Activated CD8-positive, alpha-beta memory T cell treated with anti-CD3 and anti-CD28 coated beads for 1 hour (primary cell): ENCODE data around the gene HKDC1.
"Not testable (repeated sequence)": the region's sequence is repeated elsewhere in the genome, so short reads cannot be mapped to it uniquely, and the experiment has no call there.

Experiments
- DNase-seq, 2 donors: peaks; one replicate each; pipeline ENCODE4 v3.0.0-alpha.2; 2020; ENCODE audit warnings: low read depth in 1 of 2; ENCODE audit errors: extremely low read depth in 1 of 2

Gene HKDC1

GRCh38 chr10:69275444-69275843 lies 55.3 kb downstream of the HKDC1 start:
- DNase-seq = no peak

GRCh38 chr10:69276503-69276902 lies 56.4 kb downstream of the HKDC1 start:
- no peak for DNase-seq

- no peak for DNase-seq
Measured at GRCh38 chr10:69278446-69278963, 58.4 kb downstream of the HKDC1 start, which contains the start of gene HK1. Gene HK1, plus strand, starts transcription at chr10:69278496.

DNA sequence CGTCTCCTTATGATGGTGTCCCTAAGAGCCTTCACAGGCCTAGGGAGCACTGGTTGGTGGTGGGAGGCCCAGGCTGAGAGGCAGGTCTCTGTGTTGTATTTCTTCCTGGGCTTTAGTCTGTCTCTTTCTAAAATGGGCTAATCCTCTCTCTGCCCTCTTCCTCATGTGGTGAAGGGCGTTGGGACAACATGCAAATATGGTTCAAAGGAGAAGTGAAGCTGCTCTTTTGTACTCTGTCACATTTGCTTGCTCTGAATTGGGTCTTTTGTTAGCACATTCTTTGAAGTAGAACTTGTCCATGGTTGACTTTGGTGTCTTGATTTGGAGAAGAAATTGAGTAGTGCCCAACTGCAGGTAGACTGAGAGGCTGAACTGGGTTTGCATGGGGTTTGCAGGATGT lies 59.0 kb downstream of the HKDC1 start:
- DNase-seq = no peak

DNA sequence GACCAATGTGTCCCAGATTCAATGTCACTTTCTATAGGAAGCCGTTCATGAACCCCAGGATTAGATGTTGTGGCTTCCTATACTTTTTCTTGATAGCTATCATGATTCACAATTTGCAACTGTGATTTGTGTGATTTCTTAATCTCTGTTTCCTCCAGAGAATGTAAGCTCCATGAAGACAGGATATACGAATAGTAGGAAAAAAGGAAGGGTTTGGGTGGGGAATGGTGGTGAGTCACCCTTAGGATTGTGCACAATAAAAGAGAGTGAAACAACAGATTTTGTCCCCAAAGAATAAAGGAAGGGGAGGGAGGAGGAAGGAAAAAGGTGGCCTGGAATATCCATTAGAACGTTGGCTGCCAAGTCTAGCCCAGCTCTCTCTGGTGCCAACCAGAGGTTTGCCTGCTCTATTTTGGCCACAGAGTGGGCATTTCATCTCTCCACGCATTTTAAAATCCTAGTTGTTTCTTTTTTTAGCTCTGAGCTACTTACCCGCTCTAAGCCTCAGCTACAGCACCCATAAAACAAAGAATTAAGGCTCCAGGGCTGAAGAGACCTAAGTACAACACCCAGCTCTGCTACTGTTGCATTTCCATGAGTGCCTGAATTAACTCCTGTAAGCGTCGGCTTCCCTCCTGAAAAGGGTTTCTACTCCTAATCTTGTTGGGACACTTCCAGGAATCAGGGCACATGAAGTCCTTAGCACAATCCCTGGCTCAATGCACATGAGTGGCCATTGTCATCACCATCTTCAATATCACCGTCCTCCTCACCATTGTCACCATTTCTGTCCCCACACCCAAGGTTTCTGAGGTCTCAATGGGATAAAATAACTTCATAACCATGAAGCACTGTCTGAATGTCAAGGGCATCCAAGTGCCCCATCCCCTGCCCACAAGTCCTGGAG lies 61.6 kb downstream of the HKDC1 start:
- no peak for DNase-seq

- DNase-seq = not testable (repeated sequence)
Measured at GRCh38 chr10:69284402-69284801, 64.3 kb downstream of the HKDC1 start.

- DNase-seq = no peak
Measured at GRCh38 chr10:69285699-69286098, 65.6 kb downstream of the HKDC1 start.

DNA sequence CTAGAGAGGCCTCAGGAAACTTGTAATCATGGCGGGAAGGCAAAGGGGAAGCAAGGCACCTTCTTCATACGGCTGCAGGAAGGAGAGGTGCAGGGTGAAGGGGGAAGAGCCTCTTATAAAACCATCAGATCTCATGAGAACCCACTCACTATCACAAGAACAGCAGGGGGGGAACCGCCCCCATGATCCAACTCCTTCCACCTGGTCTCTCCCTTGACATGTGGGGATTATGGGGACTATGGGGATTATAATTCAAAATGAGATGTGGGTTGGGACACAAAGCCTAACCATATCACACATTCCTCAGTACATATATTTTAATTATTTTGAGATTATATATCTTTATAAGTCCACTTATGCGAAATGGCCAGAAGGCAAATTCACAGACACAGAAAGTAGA lies 67.0 kb downstream of the HKDC1 start:
- DNase-seq = no peak

GRCh38 chr10:69290993-69291392 lies 70.9 kb downstream of the HKDC1 start:
- DNase-seq = no peak

DNA sequence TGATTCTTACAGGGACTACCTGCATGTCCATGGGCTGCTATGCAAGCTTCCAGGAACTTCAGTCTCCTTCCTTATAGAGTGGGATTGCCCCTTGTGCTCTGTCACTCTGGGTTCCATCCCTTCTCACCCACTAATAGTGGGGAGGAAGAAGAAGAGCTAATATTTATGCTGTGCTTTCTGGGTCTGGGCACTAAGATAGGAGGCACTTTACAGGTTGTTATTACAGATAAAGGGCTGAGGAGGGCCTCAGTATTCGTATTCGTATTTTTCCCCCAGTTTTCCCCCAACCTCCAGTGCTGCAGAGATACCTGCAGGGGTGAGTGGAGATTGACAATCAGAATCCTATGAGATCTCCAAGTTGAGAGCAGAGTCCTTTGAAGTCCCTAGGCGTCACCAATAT lies 72.3 kb downstream of the HKDC1 start:
- DNase-seq = no peak

- no peak for DNase-seq
Measured at GRCh38 chr10:69295027-69295636, 75.0 kb downstream of the HKDC1 start.

DNA sequence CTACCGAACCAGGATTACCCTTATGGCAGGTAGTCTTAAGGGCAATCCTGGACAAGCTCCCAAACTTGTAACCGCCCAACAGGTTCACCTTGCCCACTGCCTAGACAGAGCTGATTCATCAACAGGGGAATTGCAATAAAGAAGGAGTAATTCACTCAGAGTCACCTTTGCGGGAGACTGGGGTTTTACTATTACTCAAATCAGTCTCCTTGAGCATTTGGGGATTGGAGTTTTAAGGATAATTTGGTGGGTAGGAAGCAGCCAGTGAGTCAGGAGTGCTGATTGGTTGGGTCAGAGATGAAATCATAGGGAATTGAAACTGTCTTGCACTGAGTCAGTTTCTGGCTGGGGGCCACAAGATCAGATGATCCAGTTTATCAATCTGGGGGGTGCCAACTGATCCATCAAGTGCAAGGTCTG lies 83.5 kb downstream of the HKDC1 start:
- DNase-seq = no peak

DNA sequence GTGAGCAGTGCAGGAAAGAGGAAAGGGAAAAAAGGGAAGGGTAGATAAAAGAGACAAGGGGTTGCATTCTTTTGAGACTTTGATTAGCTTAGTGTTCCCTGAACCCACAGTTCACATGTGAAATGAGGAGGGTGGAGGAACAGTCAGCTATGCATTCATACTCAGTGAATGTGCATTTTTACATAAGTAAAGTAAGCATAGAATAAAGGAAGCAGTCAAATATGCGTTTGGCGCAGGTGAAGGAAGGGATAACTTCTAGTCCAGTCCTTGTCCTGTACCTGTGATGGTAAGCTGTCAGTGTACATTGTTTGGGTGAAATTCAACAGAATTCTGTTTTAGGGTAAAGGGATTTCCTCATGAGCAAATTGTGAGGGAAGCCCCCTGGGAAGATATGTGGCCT lies 86.3 kb downstream of the HKDC1 start:
- no peak for DNase-seq

DNA sequence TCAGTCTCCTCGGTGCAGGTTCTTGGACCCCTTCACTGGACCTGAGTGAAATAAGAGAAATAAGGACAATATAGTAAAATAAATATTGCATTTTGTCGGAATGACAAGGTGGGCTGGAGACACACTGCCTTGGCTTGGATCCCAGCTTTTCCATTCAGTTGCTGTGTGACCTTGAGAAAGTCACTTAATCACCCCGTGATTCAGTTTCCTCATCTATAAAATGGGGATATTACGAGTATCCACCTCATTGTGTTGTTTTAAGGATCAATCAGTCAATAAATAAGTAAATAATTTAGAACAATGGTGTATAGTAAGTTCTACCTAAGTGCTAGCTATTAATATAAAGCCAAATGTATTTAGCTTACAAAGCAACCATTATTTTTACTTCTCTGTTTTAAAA lies 87.3 kb downstream of the HKDC1 start:
- no peak for DNase-seq

DNA sequence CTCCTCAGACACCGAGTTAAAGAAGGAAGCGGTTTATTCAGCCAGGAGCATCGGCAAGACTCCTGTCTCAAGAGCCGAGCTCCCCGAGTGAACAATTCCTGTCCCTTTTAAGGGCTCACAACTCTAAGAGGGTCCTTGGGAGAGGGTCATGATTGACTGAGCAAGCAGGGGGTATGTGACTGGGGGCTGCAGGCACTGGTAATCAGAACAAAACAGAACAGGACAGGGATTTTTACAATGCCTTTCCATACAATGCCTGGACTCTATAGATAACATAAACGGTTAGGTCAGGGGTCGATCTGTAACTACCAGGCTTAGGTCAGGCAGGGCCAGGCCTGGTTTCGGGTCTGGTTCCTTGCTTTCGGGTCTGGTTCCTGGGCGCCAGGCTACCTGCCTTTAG lies 88.2 kb downstream of the HKDC1 start:
- not testable (repeated sequence) for DNase-seq

DNA sequence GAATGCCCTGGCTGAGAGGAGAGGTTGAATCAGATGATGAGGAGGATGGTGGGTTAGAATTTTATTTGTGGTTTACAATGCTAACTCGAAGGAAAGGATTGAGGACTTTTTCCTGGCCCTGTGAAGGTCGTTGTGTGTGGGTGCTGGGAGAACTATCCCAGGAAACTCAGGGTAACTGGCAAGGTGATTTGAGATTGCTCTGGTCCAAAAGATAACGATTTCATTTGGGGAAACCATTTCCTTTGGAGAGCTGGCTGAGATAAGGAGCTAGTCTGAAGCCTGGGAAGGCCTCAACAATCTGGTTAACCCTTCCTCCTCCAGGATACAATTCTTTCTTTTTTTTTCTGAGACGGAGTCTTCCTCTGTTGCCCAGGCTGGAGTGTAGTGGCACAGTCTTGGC lies 91.2 kb downstream of the HKDC1 start:
- DNase-seq = no peak

- no peak for DNase-seq
Measured at GRCh38 chr10:69312528-69312927, 92.4 kb downstream of the HKDC1 start.

- DNase-seq = no peak
Measured at GRCh38 chr10:69315100-69315542, 95.0 kb downstream of the HKDC1 start.

DNA sequence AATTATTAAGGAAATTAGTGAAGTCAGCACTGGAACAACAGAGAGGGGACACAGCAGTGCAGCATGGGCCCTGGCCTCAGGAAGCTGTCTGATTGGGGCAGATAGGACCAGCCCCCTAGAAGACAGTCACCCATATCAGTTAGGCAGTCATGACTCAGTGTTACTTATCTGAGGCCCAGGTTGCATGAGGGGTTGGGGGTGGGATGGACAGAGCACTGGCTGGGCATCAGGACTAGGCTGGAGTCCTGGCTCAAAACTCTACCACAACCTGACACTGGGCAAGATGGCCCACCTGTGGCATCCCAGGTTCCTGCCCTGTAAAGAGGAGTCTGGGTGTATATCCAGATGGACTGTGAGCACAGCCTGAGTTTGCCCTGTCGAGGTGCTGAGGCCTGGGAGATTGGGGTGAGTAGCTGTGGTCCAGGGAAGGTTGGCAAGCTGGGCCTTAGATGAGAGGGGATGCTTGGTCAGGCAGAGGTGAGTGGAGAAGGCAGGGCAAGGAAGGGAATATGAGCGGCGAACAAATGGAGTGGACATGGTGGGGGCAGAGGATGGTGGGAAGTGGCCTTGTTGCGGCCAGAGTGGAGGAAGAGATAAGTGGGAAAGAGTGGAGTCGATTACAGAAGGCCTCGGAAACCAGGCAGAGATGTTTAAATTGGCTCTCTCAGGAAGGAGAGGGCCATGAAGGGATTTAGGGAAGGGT lies 95.6 kb downstream of the HKDC1 start:
- no peak for DNase-seq

- no peak for DNase-seq
Measured at GRCh38 chr10:69316313-69317059, 96.4 kb downstream of the HKDC1 start.
